Measurements from ENCODE around the gene KRTAP12-2. TPM values are rescaled to one million over a fixed set of nuclear protein-coding genes. Genes with fewer than 3 reads are reported as not detected.

The KRTAP12-2 gene
- total RNA-seq, 1 donor from 2014 or later = 1.5 TPM

DNA sequence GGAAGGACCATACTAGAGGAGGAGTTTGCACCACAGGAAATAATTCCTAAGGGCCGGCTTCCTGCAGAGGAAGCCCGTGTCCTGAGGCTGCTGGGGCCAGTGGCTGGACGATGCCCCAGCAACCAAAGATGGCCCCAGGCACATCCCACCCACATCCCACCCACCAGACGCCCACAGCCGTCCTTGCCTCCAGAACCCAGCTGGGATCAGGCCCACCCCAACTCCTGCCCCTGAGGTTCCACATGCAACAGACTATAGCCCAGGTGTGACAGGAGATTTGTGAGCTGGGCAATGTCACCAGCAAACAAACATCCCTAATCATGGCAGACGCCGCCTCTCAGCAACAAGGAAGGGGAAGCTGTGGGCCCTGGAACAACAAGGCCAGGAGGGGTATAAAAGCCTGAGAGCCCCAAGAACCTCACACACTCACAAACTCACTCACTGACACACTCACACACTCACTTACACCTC, 40.0 kb downstream of the KRTAP12-2 start, which contains the start of gene KRTAP10-9:
KRTAP10-9 (plus strand) TSS at position 421 of the 471 bp plus-strand sequence. CDS start 79 bp downstream, outside the sequence.
- DNase-seq = no peak

- DNase-seq = no peak
Measured at GRCh38 chr21:44626262-44626661, 40.5 kb downstream of the KRTAP12-2 start.

DNA sequence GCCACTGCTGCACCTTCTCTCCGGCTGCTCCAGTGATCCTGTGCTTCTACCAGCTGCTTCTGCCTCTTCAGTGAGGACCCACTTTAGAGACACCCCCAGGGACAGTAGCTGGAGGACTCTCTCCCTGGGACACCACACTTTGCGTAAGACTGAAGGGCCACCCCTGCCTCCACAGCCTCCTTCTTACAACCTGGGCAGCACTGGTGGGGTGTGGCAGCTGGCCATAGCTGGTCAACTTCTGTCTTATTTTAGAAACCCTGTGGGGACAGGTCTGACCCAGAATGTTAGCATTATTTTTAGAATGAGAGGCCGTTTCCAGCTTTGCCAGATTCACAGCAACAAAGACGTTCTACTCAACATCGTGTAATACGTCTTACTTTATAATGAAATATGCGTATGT, 41.0 kb downstream of the KRTAP12-2 start:
- no peak for DNase-seq

- DNase-seq = no peak
Measured at GRCh38 chr21:44623575-44623974, 43.2 kb downstream of the KRTAP12-2 start.

- no peak for DNase-seq
Measured at GRCh38 chr21:44619886-44620285, 46.8 kb downstream of the KRTAP12-2 start.

DNA sequence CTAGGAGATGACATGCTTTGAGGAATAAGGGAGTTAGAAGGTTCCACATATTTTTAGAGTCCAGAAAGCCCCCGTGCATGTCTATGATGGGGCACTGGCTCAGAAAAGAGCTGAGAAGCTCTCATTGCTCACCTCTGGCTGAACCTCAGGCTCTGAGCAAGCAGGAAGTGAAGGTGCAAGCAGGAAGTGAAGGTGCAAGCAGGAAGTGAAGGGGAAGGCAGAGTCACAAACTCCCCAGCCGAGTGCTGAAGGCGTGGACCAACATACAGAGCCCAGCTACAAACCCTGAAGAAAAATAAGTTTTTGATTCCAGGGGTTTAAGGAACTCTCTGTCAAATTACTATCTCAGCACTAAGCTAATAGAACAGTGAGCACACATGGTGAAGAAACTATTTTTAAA, 47.8 kb downstream of the KRTAP12-2 start:
- DNase-seq = no peak

GRCh38 chr21:44618504-44618903, 48.2 kb downstream of the KRTAP12-2 start:
- DNase-seq = no peak

- DNase-seq = no peak
Measured at GRCh38 chr21:44617071-44617501, 49.6 kb downstream of the KRTAP12-2 start.

GRCh38 chr21:44616591-44616926, 50.2 kb downstream of the KRTAP12-2 start:
- no peak for DNase-seq

Small RNA genes lying within 50 kb of the gene (small RNA-seq; reads per million reads assigned to genes)
- not detected for gene KRTAP12-6P (ENCODE audit: low replicate concordance)

Other genes starting within 250 kb of the KRTAP12-2 start
- gene LRRC3, start 211.4 kb downstream of the KRTAP12-2 start, total RNA-seq = 1.7 TPM
- 0.30 TPM for gene KRTAP10-1, start 126.7 kb downstream of the KRTAP12-2 start, total RNA-seq
- gene KRTAP10-2, start 115.4 kb downstream of the KRTAP12-2 start, total RNA-seq = 0.30 TPM
- not detected for gene KRTAP10-3, start 108.1 kb downstream of the KRTAP12-2 start, total RNA-seq
- gene KRTAP10-4, start 93.2 kb downstream of the KRTAP12-2 start, total RNA-seq = 0.39 TPM
- gene KRTAP10-5, start 86.3 kb downstream of the KRTAP12-2 start, total RNA-seq = not detected
- not detected for gene KRTAP10-6, start 74.4 kb downstream of the KRTAP12-2 start, total RNA-seq
- gene KRTAP10-7, start 66.3 kb downstream of the KRTAP12-2 start, total RNA-seq = 0.99 TPM
- gene KRTAP10-8, start 54.8 kb downstream of the KRTAP12-2 start, total RNA-seq = not detected
- gene KRTAP10-9, start 39.8 kb downstream of the KRTAP12-2 start, total RNA-seq = 0.20 TPM
- gene KRTAP10-10, start 29.6 kb downstream of the KRTAP12-2 start, total RNA-seq = 0.49 TPM
- gene KRTAP10-11, start 20.5 kb downstream of the KRTAP12-2 start, total RNA-seq = 0.69 TPM
- not detected for gene KRTAP12-4, start 12.3 kb downstream of the KRTAP12-2 start, total RNA-seq
- not detected for gene KRTAP12-3, start 9.0 kb downstream of the KRTAP12-2 start, total RNA-seq
- 2.0 TPM for gene KRTAP12-1, start 15.2 kb upstream of the KRTAP12-2 start, total RNA-seq
- not detected for gene KRTAP10-12, start 30.2 kb upstream of the KRTAP12-2 start, total RNA-seq
- 4.1 TPM for gene TSPEAR, start 44.6 kb upstream of the KRTAP12-2 start, total RNA-seq
- 65.8 TPM for gene UBE2G2, start 134.9 kb upstream of the KRTAP12-2 start, total RNA-seq
- gene SUMO3, start 151.1 kb upstream of the KRTAP12-2 start, total RNA-seq = 33.1 TPM
- 88.6 TPM for gene PTTG1IP, start 206.8 kb upstream of the KRTAP12-2 start, total RNA-seq

Measured in skin of body (tissue), 3 donors.